ENCODE data around the gene NCS1.

NCS1 gene

DNA sequence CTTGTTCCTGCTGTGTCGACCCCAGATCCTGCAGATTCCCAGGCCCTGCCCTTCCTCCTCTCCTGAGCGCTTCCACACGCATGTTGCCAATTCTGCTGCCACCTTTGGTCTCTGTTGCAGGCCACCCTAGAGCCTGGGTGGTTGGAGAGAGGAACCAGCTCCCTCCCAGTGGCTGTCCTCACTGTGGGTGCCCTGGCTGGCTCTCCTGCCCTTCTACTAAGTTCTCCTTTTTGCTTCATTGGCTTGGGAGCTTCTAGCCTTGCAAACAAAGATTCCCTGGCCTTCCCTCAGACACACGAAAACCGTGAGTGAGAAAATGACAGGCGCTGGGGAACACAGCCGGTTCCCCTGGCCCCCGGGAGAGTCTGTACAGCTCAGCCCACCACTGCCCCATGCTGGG is 14.2 kb upstream of the NCS1 start:
- Histone ChIP-seq H3K4me1 (ENCODE audit: insufficient read depth, low read length, poor library complexity, severe bottlenecking) (no peaks in the 10 kb centered on the region), H3K9ac (ENCODE audit: low read depth, low read length, poor library complexity, severe bottlenecking) (no peak overlapping the region), H3K4me2 (ENCODE audit: low read depth, low read length, poor library complexity, severe bottlenecking) (no peak overlapping the region), H3F3A (ENCODE audit: low read depth) (no peaks in the 10 kb centered on the region), H3K27me3 (ENCODE audit: insufficient read depth, low read length, poor library complexity, severe bottlenecking) (no peaks in the 10 kb centered on the region), H3K36me3 (ENCODE audit: insufficient read depth, low read length) (no peaks in the 10 kb centered on the region), H3K79me2 (ENCODE audit: insufficient read depth, low read length) (no peaks in the 10 kb centered on the region), H3K9me3 (ENCODE audit: insufficient read depth, low read depth, low read length) (no peaks in the 10 kb centered on the region), H3K9me2 (replicated peaks; ENCODE audit: low read depth, low read length) (no peaks in the 10 kb centered on the region), H4K20me1 (ENCODE audit: insufficient read depth, low read length, poor library complexity, severe bottlenecking) (no peaks in the 10 kb centered on the region), H3K4me3 (ENCODE audit: low read length, poor library complexity, severe bottlenecking) (no peak overlapping the region), H2AFZ (ENCODE audit: low read length) (no peak overlapping the region)
- TF ChIP-seq, protein P1, sequence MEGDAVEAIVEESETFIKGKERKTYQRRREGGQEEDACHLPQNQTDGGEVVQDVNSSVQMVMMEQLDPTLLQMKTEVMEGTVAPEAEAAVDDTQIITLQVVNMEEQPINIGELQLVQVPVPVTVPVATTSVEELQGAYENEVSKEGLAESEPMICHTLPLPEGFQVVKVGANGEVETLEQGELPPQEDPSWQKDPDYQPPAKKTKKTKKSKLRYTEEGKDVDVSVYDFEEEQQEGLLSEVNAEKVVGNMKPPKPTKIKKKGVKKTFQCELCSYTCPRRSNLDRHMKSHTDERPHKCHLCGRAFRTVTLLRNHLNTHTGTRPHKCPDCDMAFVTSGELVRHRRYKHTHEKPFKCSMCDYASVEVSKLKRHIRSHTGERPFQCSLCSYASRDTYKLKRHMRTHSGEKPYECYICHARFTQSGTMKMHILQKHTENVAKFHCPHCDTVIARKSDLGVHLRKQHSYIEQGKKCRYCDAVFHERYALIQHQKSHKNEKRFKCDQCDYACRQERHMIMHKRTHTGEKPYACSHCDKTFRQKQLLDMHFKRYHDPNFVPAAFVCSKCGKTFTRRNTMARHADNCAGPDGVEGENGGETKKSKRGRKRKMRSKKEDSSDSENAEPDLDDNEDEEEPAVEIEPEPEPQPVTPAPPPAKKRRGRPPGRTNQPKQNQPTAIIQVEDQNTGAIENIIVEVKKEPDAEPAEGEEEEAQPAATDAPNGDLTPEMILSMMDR (conservative IDR thresholded peaks at IDR 0.05; ENCODE audit: low read length), result no peak
- TF ChIP-seq EZH2phosphoT487 (IDR thresholded peaks at IDR 0.05; ENCODE audit: borderline replicate concordance), result no peak

DNA sequence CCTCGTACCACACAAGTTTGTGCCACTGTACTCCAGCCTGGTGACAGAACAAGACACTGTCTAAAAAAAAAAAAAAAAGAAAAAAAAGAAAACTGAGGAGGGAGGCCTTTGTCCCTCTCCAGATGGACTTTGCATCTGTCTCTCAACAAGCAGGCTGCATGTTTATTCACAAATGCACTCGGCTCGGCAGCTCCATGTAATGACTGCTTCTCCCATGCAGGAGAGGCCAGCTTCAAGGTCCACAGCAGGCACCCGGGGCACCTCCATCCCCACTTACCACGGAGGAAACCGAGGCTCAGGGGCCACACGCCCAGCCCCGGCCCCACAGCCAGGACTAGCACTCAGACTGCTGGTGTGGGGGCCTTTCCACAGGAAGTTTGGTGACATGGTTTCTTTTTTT is 13.1 kb upstream of the NCS1 start:
- Histone ChIP-seq H3K79me2 (ENCODE audit: insufficient read depth, low read length) (no peaks in the 10 kb centered on the region), H4K20me1 (ENCODE audit: insufficient read depth, low read length, poor library complexity, severe bottlenecking) (no peaks in the 10 kb centered on the region), H3K4me3 (ENCODE audit: low read length, poor library complexity, severe bottlenecking) (no peak overlapping the region), H3K9me3 (ENCODE audit: insufficient read depth, low read depth, low read length) (no peaks in the 10 kb centered on the region), H3F3A (ENCODE audit: low read depth) (no peaks in the 10 kb centered on the region), H3K9ac (ENCODE audit: low read depth, low read length, poor library complexity, severe bottlenecking) (no peak overlapping the region), H2AFZ (ENCODE audit: low read length) (no peak overlapping the region), H3K9me2 (replicated peaks; ENCODE audit: low read depth, low read length) (no peaks in the 10 kb centered on the region), H3K4me2 (ENCODE audit: low read depth, low read length, poor library complexity, severe bottlenecking) (no peak overlapping the region), H3K27me3 (ENCODE audit: insufficient read depth, low read length, poor library complexity, severe bottlenecking) (no peaks in the 10 kb centered on the region), H3K36me3 (ENCODE audit: insufficient read depth, low read length) (no peaks in the 10 kb centered on the region), H3K4me1 (ENCODE audit: insufficient read depth, low read length, poor library complexity, severe bottlenecking) (no peaks in the 10 kb centered on the region)
- TF ChIP-seq EZH2phosphoT487 (IDR thresholded peaks at IDR 0.05; ENCODE audit: borderline replicate concordance), result no peak
- TF ChIP-seq, protein P1 (conservative IDR thresholded peaks at IDR 0.05; ENCODE audit: low read length), result no peak

- TF ChIP-seq, protein P1 (conservative IDR thresholded peaks at IDR 0.05; ENCODE audit: low read length), result no peak
- TF ChIP-seq EZH2phosphoT487 (IDR thresholded peaks at IDR 0.05; ENCODE audit: borderline replicate concordance), result no peak
- H3K9ac ChIP-seq (ENCODE audit: low read depth, low read length, poor library complexity, severe bottlenecking), result no peak overlapping the region
- H3K4me3 ChIP-seq (ENCODE audit: low read length, poor library complexity, severe bottlenecking), result no peak overlapping the region
- no peak overlapping the region for H3K4me2 ChIP-seq (ENCODE audit: low read depth, low read length, poor library complexity, severe bottlenecking)
- no peaks in the 10 kb centered on the region for H4K20me1 ChIP-seq (ENCODE audit: insufficient read depth, low read length, poor library complexity, severe bottlenecking)
- no peaks in the 10 kb centered on the region for H3K27me3 ChIP-seq (ENCODE audit: insufficient read depth, low read length, poor library complexity, severe bottlenecking)
- no peaks in the 10 kb centered on the region for H3K36me3 ChIP-seq (ENCODE audit: insufficient read depth, low read length)
- H3K79me2 ChIP-seq (ENCODE audit: insufficient read depth, low read length), result no peaks in the 10 kb centered on the region
- H3F3A ChIP-seq (ENCODE audit: low read depth), result no peaks in the 10 kb centered on the region
- no peaks in the 10 kb centered on the region for H3K9me3 ChIP-seq (ENCODE audit: insufficient read depth, low read depth, low read length)
- H2AFZ ChIP-seq (ENCODE audit: low read length), result no peak overlapping the region
- no peaks in the 10 kb centered on the region for H3K9me2 ChIP-seq (replicated peaks; ENCODE audit: low read depth, low read length)
- H3K4me1 ChIP-seq (ENCODE audit: insufficient read depth, low read length, poor library complexity, severe bottlenecking), result no peaks in the 10 kb centered on the region
Measured at GRCh38 chr9:130159915-130160670, 12.1 kb upstream of the NCS1 start.

Data from Loucy (cell line).